Measurements from ENCODE around the gene PATL1. TPM values are rescaled to one million over a fixed set of nuclear protein-coding genes. Genes with fewer than 3 reads are reported as not detected.

PATL1 gene
- total RNA-seq, 1 experiment from 2014 or later, result 57.0 TPM

DNA sequence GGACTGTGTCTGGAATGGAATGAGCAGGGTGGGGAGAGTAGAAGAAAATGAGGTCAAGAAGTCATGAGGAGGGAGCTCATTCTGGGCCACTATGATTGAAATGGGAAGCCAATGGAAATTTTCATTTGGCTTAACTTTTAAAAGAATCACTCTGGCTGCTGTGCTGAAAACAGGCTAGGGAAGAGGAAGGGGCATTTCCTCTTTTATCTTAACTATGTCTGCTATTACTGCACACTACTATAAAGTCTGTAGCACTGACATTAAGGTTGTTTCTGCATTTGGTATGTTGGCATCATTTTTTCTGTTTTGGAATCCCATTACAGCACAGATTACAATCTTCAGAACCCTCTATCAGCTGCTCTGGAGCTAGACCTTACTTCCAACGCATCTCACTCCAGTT is 8.2 kb downstream of the PATL1 start:
- BruUV-seq (replicated peaks), result no TSS peak
- Histone ChIP-seq H3K36me3 (ENCODE audit: control insufficient read depth, insufficient read depth, low read length) (peaks cover 64% of the 10 kb centered on the region), H3K9me3 (ENCODE audit: control insufficient read depth, insufficient read depth, low read depth, low read length) (no peaks in the 10 kb centered on the region), H3K27ac (ENCODE audit: low read length) (no peak overlapping the region), H3K4me3 (ENCODE audit: low read depth in 2 of 2, low read length in 2 of 2) (no peak overlapping the region), H3K27me3 (ENCODE audit: control insufficient read depth, insufficient read depth, low read length) (no peaks in the 10 kb centered on the region), H3K4me1 (ENCODE audit: control insufficient read depth, insufficient read depth, low read length) (no peaks in the 10 kb centered on the region)
- intact Hi-C loops (cut with micrococcal nuclease; ENCODE audit: unreplicated experiment) (loop anchor here (10.0 kb wide), 1 partner anchor 144 kb away; no protein-coding TSS in a partner anchor), in situ Hi-C loops (cut with HindIII; ENCODE audit: low pct_unique_long_range_greater_than_20kb, low sequenced_read_pairs) (no loop called here)
- CTCF ChIA-PET, result no interaction called here
- TF ChIP-seq, protein P1, sequence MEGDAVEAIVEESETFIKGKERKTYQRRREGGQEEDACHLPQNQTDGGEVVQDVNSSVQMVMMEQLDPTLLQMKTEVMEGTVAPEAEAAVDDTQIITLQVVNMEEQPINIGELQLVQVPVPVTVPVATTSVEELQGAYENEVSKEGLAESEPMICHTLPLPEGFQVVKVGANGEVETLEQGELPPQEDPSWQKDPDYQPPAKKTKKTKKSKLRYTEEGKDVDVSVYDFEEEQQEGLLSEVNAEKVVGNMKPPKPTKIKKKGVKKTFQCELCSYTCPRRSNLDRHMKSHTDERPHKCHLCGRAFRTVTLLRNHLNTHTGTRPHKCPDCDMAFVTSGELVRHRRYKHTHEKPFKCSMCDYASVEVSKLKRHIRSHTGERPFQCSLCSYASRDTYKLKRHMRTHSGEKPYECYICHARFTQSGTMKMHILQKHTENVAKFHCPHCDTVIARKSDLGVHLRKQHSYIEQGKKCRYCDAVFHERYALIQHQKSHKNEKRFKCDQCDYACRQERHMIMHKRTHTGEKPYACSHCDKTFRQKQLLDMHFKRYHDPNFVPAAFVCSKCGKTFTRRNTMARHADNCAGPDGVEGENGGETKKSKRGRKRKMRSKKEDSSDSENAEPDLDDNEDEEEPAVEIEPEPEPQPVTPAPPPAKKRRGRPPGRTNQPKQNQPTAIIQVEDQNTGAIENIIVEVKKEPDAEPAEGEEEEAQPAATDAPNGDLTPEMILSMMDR (IDR thresholded peaks at IDR 0.05), result no peak
- TF ChIP-seq POLR2AphosphoS5 (IDR thresholded peaks at IDR 0.05; ENCODE audit: low read depth, low read length) (no peak), TCF7L2 (IDR thresholded peaks at IDR 0.05; ENCODE audit: low read depth, low read length) (no peak), SIN3A (IDR thresholded peaks at IDR 0.05; ENCODE audit: borderline replicate concordance, insufficient read depth, low read depth, low read length) (no peak), REST (IDR thresholded peaks at IDR 0.05; ENCODE audit: insufficient read depth in 1 of 2, low read depth in 2 of 2, low read length in 1 of 2) (no peak)
- POLR2A ChIA-PET, result no interaction called here
- no peak for DNase-seq (ENCODE audit: low read depth, low spot score)
- no peak for ATAC-seq

DNA sequence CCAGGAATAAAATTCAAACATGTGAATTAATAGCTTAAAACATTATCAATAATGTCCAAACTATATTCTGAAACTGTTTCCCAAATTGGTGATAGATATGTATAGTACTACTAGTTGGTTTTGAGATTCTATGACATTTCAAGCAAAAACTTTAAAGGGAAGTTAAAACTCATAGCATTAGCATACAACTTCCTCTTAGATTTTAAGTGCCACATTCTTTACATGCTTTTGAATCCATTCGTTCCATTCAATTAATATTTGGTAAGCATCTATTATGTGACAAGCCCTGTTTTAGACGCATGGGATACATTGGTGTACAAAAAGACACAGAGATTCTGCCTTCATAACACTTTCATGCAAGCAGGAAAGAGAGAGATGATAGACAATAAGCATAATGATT is 8.9 kb downstream of the PATL1 start:
- TF ChIP-seq, protein P1 (IDR thresholded peaks at IDR 0.05), result no peak
- Histone ChIP-seq H3K27ac (ENCODE audit: low read length) (no peak overlapping the region), H3K4me1 (ENCODE audit: control insufficient read depth, insufficient read depth, low read length) (no peaks in the 10 kb centered on the region), H3K36me3 (ENCODE audit: control insufficient read depth, insufficient read depth, low read length) (peaks cover 65% of the 10 kb centered on the region), H3K9me3 (ENCODE audit: control insufficient read depth, insufficient read depth, low read depth, low read length) (no peaks in the 10 kb centered on the region), H3K4me3 (ENCODE audit: low read depth in 2 of 2, low read length in 2 of 2) (no peak overlapping the region), H3K27me3 (ENCODE audit: control insufficient read depth, insufficient read depth, low read length) (no peaks in the 10 kb centered on the region)
- ATAC-seq (no peak), DNase-seq (ENCODE audit: low read depth, low spot score) (no peak)
- ChIA-PET POLR2A (no interaction called here), CTCF (no interaction called here)
- BruUV-seq (replicated peaks), result no TSS peak
- intact Hi-C loops (cut with micrococcal nuclease; ENCODE audit: unreplicated experiment) (loop anchor here (10.0 kb wide), 1 partner anchor 145 kb away; no protein-coding TSS in a partner anchor), in situ Hi-C loops (cut with HindIII; ENCODE audit: low pct_unique_long_range_greater_than_20kb, low sequenced_read_pairs) (no loop called here)

GRCh38 chr11:59658036-59658435 is 10.8 kb downstream of the PATL1 start:
- H3K36me3 ChIP-seq (ENCODE audit: control insufficient read depth, insufficient read depth, low read length), result peaks cover 68% of the 10 kb centered on the region
- CTCF ChIA-PET, result no interaction called here
- no peak overlapping the region for H3K27ac ChIP-seq (ENCODE audit: low read length)
- POLR2A ChIA-PET, result no interaction called here
- H3K9me3 ChIP-seq (ENCODE audit: control insufficient read depth, insufficient read depth, low read depth, low read length), result no peaks in the 10 kb centered on the region
- intact Hi-C loops (cut with micrococcal nuclease; ENCODE audit: unreplicated experiment) (no loop called here), in situ Hi-C loops (cut with HindIII; ENCODE audit: low pct_unique_long_range_greater_than_20kb, low sequenced_read_pairs) (no loop called here)
- no peak overlapping the region for H3K4me3 ChIP-seq (ENCODE audit: low read depth in 2 of 2, low read length in 2 of 2)
- BruUV-seq (replicated peaks), result no TSS peak
- ATAC-seq (no peak), DNase-seq (ENCODE audit: low read depth, low spot score) (no peak)
- no peaks in the 10 kb centered on the region for H3K4me1 ChIP-seq (ENCODE audit: control insufficient read depth, insufficient read depth, low read length)
- H3K27me3 ChIP-seq (ENCODE audit: control insufficient read depth, insufficient read depth, low read length), result no peaks in the 10 kb centered on the region
- TF ChIP-seq REST (IDR thresholded peaks at IDR 0.05; ENCODE audit: insufficient read depth in 1 of 2, low read depth in 2 of 2, low read length in 1 of 2) (no peak), POLR2AphosphoS5 (IDR thresholded peaks at IDR 0.05; ENCODE audit: low read depth, low read length) (no peak), SIN3A (IDR thresholded peaks at IDR 0.05; ENCODE audit: borderline replicate concordance, insufficient read depth, low read depth, low read length) (no peak), TCF7L2 (IDR thresholded peaks at IDR 0.05; ENCODE audit: low read depth, low read length) (no peak)
- TF ChIP-seq, protein P1 (IDR thresholded peaks at IDR 0.05), result no peak

Data from Panc1 (cell line).